ENCODE results near the gene PIK3CD. TPM values are rescaled to one million over a fixed set of nuclear protein-coding genes. Genes with fewer than 3 reads are reported as not detected.

Gene PIK3CD
- total and polyA plus RNA-seq, 2 donors (not counting 3 experiments of a cell fraction or from before 2014, with no cell fraction given): 3.5 to 5.2 TPM

DNA sequence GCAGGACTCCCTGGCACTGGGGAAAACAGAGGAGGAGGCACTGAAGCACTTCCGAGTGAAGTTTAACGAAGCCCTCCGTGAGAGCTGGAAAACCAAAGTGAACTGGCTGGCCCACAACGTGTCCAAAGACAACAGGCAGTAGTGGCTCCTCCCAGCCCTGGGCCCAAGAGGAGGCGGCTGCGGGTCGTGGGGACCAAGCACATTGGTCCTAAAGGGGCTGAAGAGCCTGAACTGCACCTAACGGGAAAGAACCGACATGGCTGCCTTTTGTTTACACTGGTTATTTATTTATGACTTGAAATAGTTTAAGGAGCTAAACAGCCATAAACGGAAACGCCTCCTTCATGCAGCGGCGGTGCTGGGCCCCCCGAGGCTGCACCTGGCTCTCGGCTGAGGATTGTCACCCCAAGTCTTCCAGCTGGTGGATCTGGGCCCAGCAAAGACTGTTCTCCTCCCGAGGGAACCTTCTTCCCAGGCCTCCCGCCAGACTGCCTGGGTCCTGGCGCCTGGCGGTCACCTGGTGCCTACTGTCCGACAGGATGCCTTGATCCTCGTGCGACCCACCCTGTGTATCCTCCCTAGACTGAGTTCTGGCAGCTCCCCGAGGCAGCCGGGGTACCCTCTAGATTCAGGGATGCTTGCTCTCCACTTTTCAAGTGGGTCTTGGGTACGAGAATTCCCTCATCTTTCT lies 75.5 kb downstream of the PIK3CD start:
- Histone ChIP-seq H3K27ac (ENCODE audit: insufficient read depth, low read depth, low read length) (no peak overlapping the region), H3K4me2 (ENCODE audit: insufficient read depth, low read length) (no peak overlapping the region), H3K4me3 (replicated peaks in 1 of 3; ENCODE audit: insufficient read depth in 1 of 3, low read depth in 1 of 3, low read length in 3 of 3) (no peak overlapping the region), H3K9me3 (replicated peaks; ENCODE audit: control insufficient read depth, insufficient read depth, low read length) (no peaks in the 10 kb centered on the region), H3K36me3 (ENCODE audit: control insufficient read depth in 2 of 2, extremely low read depth in 1 of 2, insufficient read depth in 2 of 2, low read length in 2 of 2) (peaks cover 7 to 20% of the 10 kb centered on the region in 2 experiments), H4K20me1 (replicated peaks; ENCODE audit: control insufficient read depth, extremely low read depth, insufficient read depth, low read length) (no peaks in the 10 kb centered on the region), H3K9me1 (replicated peaks; ENCODE audit: control insufficient read depth, extremely low read depth, insufficient read depth, low read length) (no peaks in the 10 kb centered on the region), H3K79me2 (ENCODE audit: control insufficient read depth, insufficient read depth, low read length) (no peaks in the 10 kb centered on the region), H3K4me1 (ENCODE audit: control insufficient read depth, extremely low read depth, insufficient read depth, low read length) (no peaks in the 10 kb centered on the region), H3K27me3 (ENCODE audit: control insufficient read depth in 2 of 2, insufficient read depth in 2 of 2, low read length in 2 of 2) (no peaks in the 10 kb centered on the region), H3K9ac (replicated peaks; ENCODE audit: extremely low read depth, insufficient read depth, low read length) (no peak overlapping the region), H2AFZ (ENCODE audit: low read depth, low read length) (no peak overlapping the region)
- ChIA-PET CTCF (interaction anchor here (0.6 to 1.4 kb wide), 3 partner anchors 10 to 144 kb away, joined by 3 read pairs; no protein-coding TSS in a partner anchor), POLR2A (no interaction called here)
- dilution Hi-C loops (cut with MboI; ENCODE audit: extremely low pct_ligation_motif_present, low sequenced_read_pairs): no loop called here
- DNase-seq (ENCODE audit: low read depth, low spot score): no peak
- no peak for FAIRE-seq
- no TSS peak for BruUV-seq (replicated peaks)
- intact Hi-C loops (cut with micrococcal nuclease): no loop called here
- no peak for TF ChIP-seq JUN (IDR thresholded peaks at IDR 0.05; ENCODE audit: borderline replicate concordance, insufficient read depth, insufficient read length, low read depth)

DNA sequence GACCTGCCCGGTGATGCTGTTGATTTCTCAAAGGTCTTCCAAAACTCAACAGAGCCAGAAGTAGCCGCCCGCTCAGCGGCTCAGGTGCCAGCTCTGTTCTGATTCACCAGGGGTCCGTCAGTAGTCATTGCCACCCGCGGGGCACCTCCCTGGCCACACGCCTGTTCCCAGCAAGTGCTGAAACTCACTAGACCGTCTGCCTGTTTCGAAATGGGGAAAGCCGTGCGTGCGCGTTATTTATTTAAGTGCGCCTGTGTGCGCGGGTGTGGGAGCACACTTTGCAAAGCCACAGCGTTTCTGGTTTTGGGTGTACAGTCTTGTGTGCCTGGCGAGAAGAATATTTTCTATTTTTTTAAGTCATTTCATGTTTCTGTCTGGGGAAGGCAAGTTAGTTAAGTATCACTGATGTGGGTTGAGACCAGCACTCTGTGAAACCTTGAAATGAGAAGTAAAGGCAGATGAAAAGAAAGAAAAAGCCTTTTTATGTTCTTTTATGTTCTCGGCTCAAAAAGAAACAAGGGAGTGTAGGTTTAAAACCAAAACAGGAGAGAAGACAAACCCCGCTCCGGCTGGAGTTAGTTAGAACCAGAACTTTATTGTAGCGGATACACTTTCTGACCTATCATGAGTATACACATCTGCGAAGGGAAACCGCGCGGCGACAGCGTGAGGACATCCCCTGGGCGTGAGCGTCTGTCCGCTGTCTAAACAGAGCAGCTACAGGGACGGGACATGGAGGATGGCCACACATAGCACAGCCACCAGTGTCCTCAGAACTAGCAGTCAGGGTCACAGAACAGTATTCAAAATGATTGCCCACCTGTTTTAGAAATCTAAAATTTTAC lies 77.1 kb downstream of the PIK3CD start:
- Histone ChIP-seq H3K4me1 (ENCODE audit: control insufficient read depth, extremely low read depth, insufficient read depth, low read length) (no peaks in the 10 kb centered on the region), H3K79me2 (ENCODE audit: control insufficient read depth, insufficient read depth, low read length) (no peaks in the 10 kb centered on the region), H3K4me3 (replicated peaks in 1 of 3; ENCODE audit: insufficient read depth in 1 of 3, low read depth in 1 of 3, low read length in 3 of 3) (no peak overlapping the region), H3K9me3 (replicated peaks; ENCODE audit: control insufficient read depth, insufficient read depth, low read length) (no peaks in the 10 kb centered on the region), H3K4me2 (ENCODE audit: insufficient read depth, low read length) (no peak overlapping the region), H3K27me3 (ENCODE audit: control insufficient read depth in 2 of 2, insufficient read depth in 2 of 2, low read length in 2 of 2) (no peaks in the 10 kb centered on the region), H3K27ac (ENCODE audit: insufficient read depth, low read depth, low read length) (no peak overlapping the region), H2AFZ (ENCODE audit: low read depth, low read length) (no peak overlapping the region), H3K9ac (replicated peaks; ENCODE audit: extremely low read depth, insufficient read depth, low read length) (no peak overlapping the region), H4K20me1 (replicated peaks; ENCODE audit: control insufficient read depth, extremely low read depth, insufficient read depth, low read length) (no peaks in the 10 kb centered on the region), H3K36me3 (ENCODE audit: control insufficient read depth in 2 of 2, extremely low read depth in 1 of 2, insufficient read depth in 2 of 2, low read length in 2 of 2) (peaks cover 7 to 32% of the 10 kb centered on the region in 2 experiments), H3K9me1 (replicated peaks; ENCODE audit: control insufficient read depth, extremely low read depth, insufficient read depth, low read length) (no peaks in the 10 kb centered on the region)
- DNase-seq (ENCODE audit: low read depth, low spot score): no peak
- intact Hi-C loops (cut with micrococcal nuclease): no loop called here
- no TSS peak for BruUV-seq (replicated peaks)
- no peak for FAIRE-seq
- TF ChIP-seq, protein P1, sequence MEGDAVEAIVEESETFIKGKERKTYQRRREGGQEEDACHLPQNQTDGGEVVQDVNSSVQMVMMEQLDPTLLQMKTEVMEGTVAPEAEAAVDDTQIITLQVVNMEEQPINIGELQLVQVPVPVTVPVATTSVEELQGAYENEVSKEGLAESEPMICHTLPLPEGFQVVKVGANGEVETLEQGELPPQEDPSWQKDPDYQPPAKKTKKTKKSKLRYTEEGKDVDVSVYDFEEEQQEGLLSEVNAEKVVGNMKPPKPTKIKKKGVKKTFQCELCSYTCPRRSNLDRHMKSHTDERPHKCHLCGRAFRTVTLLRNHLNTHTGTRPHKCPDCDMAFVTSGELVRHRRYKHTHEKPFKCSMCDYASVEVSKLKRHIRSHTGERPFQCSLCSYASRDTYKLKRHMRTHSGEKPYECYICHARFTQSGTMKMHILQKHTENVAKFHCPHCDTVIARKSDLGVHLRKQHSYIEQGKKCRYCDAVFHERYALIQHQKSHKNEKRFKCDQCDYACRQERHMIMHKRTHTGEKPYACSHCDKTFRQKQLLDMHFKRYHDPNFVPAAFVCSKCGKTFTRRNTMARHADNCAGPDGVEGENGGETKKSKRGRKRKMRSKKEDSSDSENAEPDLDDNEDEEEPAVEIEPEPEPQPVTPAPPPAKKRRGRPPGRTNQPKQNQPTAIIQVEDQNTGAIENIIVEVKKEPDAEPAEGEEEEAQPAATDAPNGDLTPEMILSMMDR (IDR thresholded peaks at IDR 0.05; ENCODE audit: extremely low read depth in 1 of 2, insufficient read depth in 1 of 2, low read depth in 1 of 2, low read length in 2 of 2): no peak
- TF ChIP-seq GATA2 (IDR thresholded peaks at IDR 0.05; ENCODE audit: insufficient read depth, insufficient read length, low read depth, low read length): no peak
- TF ChIP-seq EZH2 (IDR thresholded peaks at IDR 0.05; ENCODE audit: borderline replicate concordance, low read depth, low read length, severe bottlenecking): no peak
- TF ChIP-seq, protein P2, sequence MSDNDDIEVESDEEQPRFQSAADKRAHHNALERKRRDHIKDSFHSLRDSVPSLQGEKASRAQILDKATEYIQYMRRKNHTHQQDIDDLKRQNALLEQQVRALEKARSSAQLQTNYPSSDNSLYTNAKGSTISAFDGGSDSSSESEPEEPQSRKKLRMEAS (IDR thresholded peaks at IDR 0.05; ENCODE audit: insufficient read depth, insufficient read length): no peak
- TF ChIP-seq FOS (IDR thresholded peaks at IDR 0.05; ENCODE audit: borderline replicate concordance, insufficient read depth, low read length): no peak
- TF ChIP-seq JUN (IDR thresholded peaks at IDR 0.05; ENCODE audit: borderline replicate concordance, insufficient read depth, insufficient read length, low read depth): no peak
- no peak for TF ChIP-seq POLR2AphosphoS5 (IDR thresholded peaks at IDR 0.05; ENCODE audit: insufficient read depth, low read depth, low read length)
- TF ChIP-seq MYC (IDR thresholded peaks at IDR 0.05; ENCODE audit: low read depth, low read length): no peak
- TF ChIP-seq POLR2A (IDR thresholded peaks at IDR 0.05; ENCODE audit: low read depth, low read length): no peak
- dilution Hi-C loops (cut with MboI; ENCODE audit: extremely low pct_ligation_motif_present, low sequenced_read_pairs): no loop called here
- CTCF ChIA-PET: no interaction called here
- POLR2A ChIA-PET: no interaction called here
